Fibroblast of mammary gland (primary cell): ENCODE measurements around the gene LY6G6F.

ENCODE experiments used
- DNase-seq: peaks from one replicate; pipeline ENCODE4 v3.0.0-alpha.2; 2010; ENCODE audit warnings: low read depth
- H3K4me3 ChIP-seq: 2 replicates; pipeline ENCODE4 v1.5.1; 2011; ENCODE audit warnings: low read depth, mild to moderate bottlenecking, low read length, moderate library complexity; ENCODE audit not compliant: control insufficient read depth
- TF ChIP-seq, protein P1 (sequence below): conservative IDR thresholded peaks from 2 replicates; pipeline ENCODE4 v1.5.1; 2011; ENCODE audit warnings: low read depth, low read length, inconsistent platforms; ENCODE audit not compliant: control insufficient read depth, insufficient read depth

Gene LY6G6F

DNA sequence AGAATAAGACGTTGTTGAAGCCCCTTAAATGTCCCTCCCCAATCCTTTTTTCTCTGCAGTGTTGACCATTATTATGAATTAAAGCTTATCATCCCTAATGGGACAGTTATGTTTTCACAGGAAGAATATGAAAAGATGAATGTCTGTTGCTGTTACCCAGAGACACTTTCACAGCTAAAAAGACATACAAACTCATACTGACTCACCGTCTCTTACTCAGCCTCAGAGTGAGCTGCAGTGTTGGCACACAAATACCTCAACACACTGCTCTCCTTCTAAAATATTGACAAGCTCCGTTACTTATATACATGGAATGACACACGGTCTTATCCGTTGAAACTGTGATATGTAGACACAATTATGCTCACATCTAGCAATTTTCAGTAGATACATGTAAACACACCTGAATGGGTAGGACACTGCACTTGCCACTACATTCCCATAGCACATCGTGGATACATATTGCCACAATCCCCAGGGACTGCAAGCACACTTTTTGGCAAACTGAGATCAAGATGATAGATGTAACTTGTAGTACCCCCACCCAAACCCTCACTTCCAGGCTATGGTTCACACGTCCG lies 46.2 kb downstream of the LY6G6F start:
- TF ChIP-seq, protein P1, sequence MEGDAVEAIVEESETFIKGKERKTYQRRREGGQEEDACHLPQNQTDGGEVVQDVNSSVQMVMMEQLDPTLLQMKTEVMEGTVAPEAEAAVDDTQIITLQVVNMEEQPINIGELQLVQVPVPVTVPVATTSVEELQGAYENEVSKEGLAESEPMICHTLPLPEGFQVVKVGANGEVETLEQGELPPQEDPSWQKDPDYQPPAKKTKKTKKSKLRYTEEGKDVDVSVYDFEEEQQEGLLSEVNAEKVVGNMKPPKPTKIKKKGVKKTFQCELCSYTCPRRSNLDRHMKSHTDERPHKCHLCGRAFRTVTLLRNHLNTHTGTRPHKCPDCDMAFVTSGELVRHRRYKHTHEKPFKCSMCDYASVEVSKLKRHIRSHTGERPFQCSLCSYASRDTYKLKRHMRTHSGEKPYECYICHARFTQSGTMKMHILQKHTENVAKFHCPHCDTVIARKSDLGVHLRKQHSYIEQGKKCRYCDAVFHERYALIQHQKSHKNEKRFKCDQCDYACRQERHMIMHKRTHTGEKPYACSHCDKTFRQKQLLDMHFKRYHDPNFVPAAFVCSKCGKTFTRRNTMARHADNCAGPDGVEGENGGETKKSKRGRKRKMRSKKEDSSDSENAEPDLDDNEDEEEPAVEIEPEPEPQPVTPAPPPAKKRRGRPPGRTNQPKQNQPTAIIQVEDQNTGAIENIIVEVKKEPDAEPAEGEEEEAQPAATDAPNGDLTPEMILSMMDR = no peak
- no peak overlapping the region for H3K4me3 ChIP-seq
- peak; percentile 91 for DNase-seq

DNA sequence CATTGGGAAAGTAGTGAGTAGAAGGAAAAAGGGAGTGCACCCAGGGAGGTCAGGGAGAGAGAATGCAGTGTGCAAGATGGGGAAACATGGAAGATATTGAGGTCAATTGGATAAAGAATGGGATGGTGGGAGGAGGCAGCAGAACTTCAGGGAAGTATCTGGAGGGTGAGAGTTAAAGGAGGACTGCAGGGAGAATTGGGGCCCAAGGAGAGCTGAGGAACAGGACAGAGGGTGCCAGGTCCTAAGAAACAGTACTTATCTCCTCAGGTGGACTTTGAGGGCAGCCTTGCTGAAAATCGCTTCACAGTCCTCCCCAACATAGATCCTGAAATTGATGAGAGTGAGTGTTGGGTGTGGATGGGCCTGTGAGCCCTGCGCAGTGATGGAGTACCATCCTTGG lies 51.6 kb downstream of the LY6G6F start:
- TF ChIP-seq, protein P1 = no peak
- DNase-seq = no peak
- no peak overlapping the region for H3K4me3 ChIP-seq
